Measurements from ENCODE around the gene ATG12. TPM values are rescaled to one million over a fixed set of nuclear protein-coding genes. Genes with fewer than 3 reads are reported as not detected.

Gene ATG12
- total and polyA plus RNA-seq, 2 of the 8 experiments (the other 6 are each of a cell fraction or from before 2014, with no cell fraction given) = 23.8 to 49.3 TPM

- TF ChIP-seq MAX (IDR thresholded peaks at IDR 0.05) = no peak
These were observed 11.5 kb downstream of the ATG12 start (continued) for GRCh38 chr5:115829913-115830312.
